Keratinocyte (primary cell): ENCODE measurements around the gene INPP5B.

Experiments
- EZH2 ChIP-seq: IDR thresholded peaks from one replicate; pipeline ENCODE4 v1.6.1; 2012; ENCODE audit warnings: inconsistent platforms, mild to moderate bottlenecking, low read length, moderate library complexity
- TF ChIP-seq, protein P1 (sequence below), 3 experiments: IDR thresholded peaks in 1 of 3; conservative IDR thresholded peaks in 1 of 3; optimal IDR thresholded peaks in 1 of 3; 2 replicates in 2 of 3; 3 replicates in 1 of 3; pipeline versions ENCODE3 to v1.5.1; 2011; ENCODE audit warnings: low read length in 3 of 3, mild to moderate bottlenecking in 3 of 3, moderate library complexity in 2 of 3, control low read depth in 1 of 3, inconsistent platforms in 1 of 3; ENCODE audit not compliant: insufficient read depth in 2 of 3; ENCODE audit errors: extremely low read depth in 1 of 3

DNA sequence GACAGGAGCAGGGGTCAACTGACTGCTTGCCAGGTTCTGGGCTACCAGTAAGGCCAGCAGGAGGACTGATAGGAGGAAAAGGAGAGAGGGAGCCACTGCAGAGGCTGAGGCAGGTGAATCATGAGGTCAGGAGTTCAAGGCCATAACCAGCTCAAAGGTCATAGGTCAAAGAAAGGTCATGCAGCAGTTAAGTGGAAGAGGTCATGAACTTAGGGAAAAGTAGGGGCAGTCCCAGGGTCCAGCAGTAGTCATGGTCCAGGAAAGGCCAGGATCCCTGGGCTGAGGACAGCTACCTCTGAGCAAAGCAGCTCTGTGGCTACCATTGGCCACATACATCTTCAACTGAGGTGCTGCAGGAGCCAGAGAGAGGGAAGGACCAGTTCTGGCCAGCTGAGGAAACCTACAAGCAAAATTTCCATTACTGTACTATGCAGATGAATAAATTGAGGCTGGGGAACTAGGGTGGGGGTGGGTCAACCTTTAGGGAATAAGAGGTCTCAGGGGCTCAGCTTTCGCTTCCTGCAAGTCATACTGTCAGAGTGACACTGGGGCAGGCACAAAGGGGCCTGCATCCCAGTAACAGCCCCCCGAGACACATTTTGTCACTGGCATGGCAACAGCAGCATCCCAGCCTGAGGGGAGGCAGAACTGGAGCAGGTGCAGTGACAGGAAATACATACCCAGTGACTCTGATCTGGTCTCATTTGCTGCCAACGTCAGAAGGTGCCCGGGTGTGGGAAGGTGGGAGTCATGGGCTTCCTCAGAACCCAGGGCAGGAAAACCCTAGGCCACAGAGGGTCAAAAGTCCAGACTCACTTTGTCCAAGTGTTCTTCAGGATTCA is 5.2 kb upstream of the INPP5B start:
- TF ChIP-seq, protein P1, sequence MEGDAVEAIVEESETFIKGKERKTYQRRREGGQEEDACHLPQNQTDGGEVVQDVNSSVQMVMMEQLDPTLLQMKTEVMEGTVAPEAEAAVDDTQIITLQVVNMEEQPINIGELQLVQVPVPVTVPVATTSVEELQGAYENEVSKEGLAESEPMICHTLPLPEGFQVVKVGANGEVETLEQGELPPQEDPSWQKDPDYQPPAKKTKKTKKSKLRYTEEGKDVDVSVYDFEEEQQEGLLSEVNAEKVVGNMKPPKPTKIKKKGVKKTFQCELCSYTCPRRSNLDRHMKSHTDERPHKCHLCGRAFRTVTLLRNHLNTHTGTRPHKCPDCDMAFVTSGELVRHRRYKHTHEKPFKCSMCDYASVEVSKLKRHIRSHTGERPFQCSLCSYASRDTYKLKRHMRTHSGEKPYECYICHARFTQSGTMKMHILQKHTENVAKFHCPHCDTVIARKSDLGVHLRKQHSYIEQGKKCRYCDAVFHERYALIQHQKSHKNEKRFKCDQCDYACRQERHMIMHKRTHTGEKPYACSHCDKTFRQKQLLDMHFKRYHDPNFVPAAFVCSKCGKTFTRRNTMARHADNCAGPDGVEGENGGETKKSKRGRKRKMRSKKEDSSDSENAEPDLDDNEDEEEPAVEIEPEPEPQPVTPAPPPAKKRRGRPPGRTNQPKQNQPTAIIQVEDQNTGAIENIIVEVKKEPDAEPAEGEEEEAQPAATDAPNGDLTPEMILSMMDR (optimal IDR thresholded peaks at IDR 0.05 in 1 of 3, IDR thresholded peaks at IDR 0.05 in 1 of 3, conservative IDR thresholded peaks at IDR 0.05 in 1 of 3; ENCODE audit: extremely low read depth in 1 of 3, insufficient read depth in 2 of 3, low read length in 3 of 3) = no peak
- TF ChIP-seq EZH2 = no peak
